Astrocyte (in vitro differentiated cells and primary cell): ENCODE measurements around the gene TRIM7. TPM values are rescaled to one million over a fixed set of nuclear protein-coding genes. Genes with fewer than 3 reads are reported as not detected.
A peak's percentile ranks its signal among the peaks of the same experiment; 100 is the strongest.

ENCODE experiments used
- DNase-seq: peaks from one replicate; pipeline ENCODE4 v3.0.0-alpha.2; 2010; ENCODE audit warnings: low read depth
- FAIRE-seq: peaks from 2 replicates; lab custom pipeline; 2011; peaks lifted over from hg19 to GRCh38; lab: Jason Lieb, UNC
- H2AFZ ChIP-seq: 2 replicates; pipeline ENCODE4 v1.6.0; 2012; ENCODE audit warnings: low read depth, low read length, inconsistent platforms
- H3K27ac ChIP-seq: 2 replicates; pipeline ENCODE4 v1.5.1; 2011; ENCODE audit warnings: low read depth, low read length, inconsistent platforms
- H3K27me3 ChIP-seq: 2 replicates; pipeline ENCODE4 v1.6.0; 2011; ENCODE audit warnings: low read length, inconsistent platforms; ENCODE audit not compliant: insufficient read depth
- H3K36me3 ChIP-seq: 2 replicates; pipeline ENCODE4 v1.5.1; 2011; ENCODE audit warnings: low read length, inconsistent platforms; ENCODE audit not compliant: insufficient read depth
- H3K4me1 ChIP-seq: 2 replicates; pipeline ENCODE4 v1.5.1; 2011; ENCODE audit warnings: low read length, inconsistent platforms; ENCODE audit not compliant: insufficient read depth
- H3K4me2 ChIP-seq: 2 replicates; pipeline ENCODE4 v1.6.0; 2012; ENCODE audit warnings: low read length, inconsistent platforms
- H3K4me3 ChIP-seq: 2 replicates; pipeline ENCODE4 v1.5.1; 2011; ENCODE audit warnings: low read depth, mild to moderate bottlenecking, low read length, inconsistent platforms; ENCODE audit not compliant: insufficient read depth
- H3K79me2 ChIP-seq: 2 replicates; pipeline ENCODE4 v1.6.0; 2012; ENCODE audit warnings: mild to moderate bottlenecking, low read length, inconsistent platforms; ENCODE audit not compliant: insufficient read depth
- H3K9ac ChIP-seq: 2 replicates; pipeline ENCODE4 v1.6.0; 2012; ENCODE audit warnings: mild to moderate bottlenecking, low read length, inconsistent platforms
- H3K9me3 ChIP-seq: 2 replicates; pipeline ENCODE4 v1.5.1; 2012; ENCODE audit warnings: low read depth, mild to moderate bottlenecking, low read length, inconsistent platforms; ENCODE audit not compliant: insufficient read depth
- H4K20me1 ChIP-seq: 2 replicates; pipeline ENCODE4 v1.6.0; 2012; ENCODE audit warnings: low read length, inconsistent platforms; ENCODE audit not compliant: insufficient read depth
- H3K27ac Mint-ChIP-seq: one replicate; pipeline ENCODE4 v1.8.0; 2021; ENCODE audit warnings: mild to moderate bottlenecking, mixed read lengths; ENCODE audit not compliant: unreplicated experiment
- H3K27me3 Mint-ChIP-seq: one replicate; pipeline ENCODE4 v1.8.0; 2021; ENCODE audit warnings: low read depth, mixed read lengths; ENCODE audit not compliant: unreplicated experiment
- H3K36me3 Mint-ChIP-seq: one replicate; pipeline ENCODE4 v1.8.0; 2021; ENCODE audit warnings: low read depth, mixed read lengths; ENCODE audit not compliant: unreplicated experiment
- H3K4me1 Mint-ChIP-seq: one replicate; pipeline ENCODE4 v1.8.0; 2021; ENCODE audit warnings: low read depth, mixed read lengths; ENCODE audit not compliant: unreplicated experiment
- H3K4me3 Mint-ChIP-seq: one replicate; pipeline ENCODE4 v1.8.0; 2021; ENCODE audit warnings: mild to moderate bottlenecking, moderate library complexity, mixed read lengths; ENCODE audit not compliant: unreplicated experiment
- H3K9me3 Mint-ChIP-seq: one replicate; pipeline ENCODE4 v1.8.0; 2021; ENCODE audit warnings: mild to moderate bottlenecking, mixed read lengths; ENCODE audit not compliant: unreplicated experiment
- EZH2 ChIP-seq: IDR thresholded peaks from 2 replicates; pipeline ENCODE4 v1.6.1; 2012; ENCODE audit warnings: mild to moderate bottlenecking, low read length, inconsistent platforms; ENCODE audit not compliant: insufficient read depth
- total RNA-seq: library from RNA; stranded (reverse); gene quantifications from 2 replicates; pipeline ENCODE4 v1.2.1, GENCODE V29; 2021
- TF ChIP-seq, protein P1 (sequence below): IDR thresholded peaks from 2 replicates; pipeline ENCODE4 v1.5.1; 2011; ENCODE audit warnings: low read depth, mild to moderate bottlenecking, inconsistent platforms, low read length, moderate library complexity; ENCODE audit not compliant: insufficient read depth

Gene TRIM7
- total RNA-seq, 1 donor from 2014 or later = 0.27 TPM

- Mint-ChIP-seq H3K27me3 (peaks cover 32% of the 10 kb centered on the region), H3K4me3 (no peak overlapping the region), H3K9me3 (peaks cover 5% of the 10 kb centered on the region), H3K27ac (no peak overlapping the region), H3K36me3 (no peaks in the 10 kb centered on the region), H3K4me1 (no peaks in the 10 kb centered on the region)
- H3K4me3 ChIP-seq = no peak overlapping the region
- H3K36me3 ChIP-seq = no peaks in the 10 kb centered on the region
- TF ChIP-seq EZH2 = no peak
- TF ChIP-seq, protein P1, sequence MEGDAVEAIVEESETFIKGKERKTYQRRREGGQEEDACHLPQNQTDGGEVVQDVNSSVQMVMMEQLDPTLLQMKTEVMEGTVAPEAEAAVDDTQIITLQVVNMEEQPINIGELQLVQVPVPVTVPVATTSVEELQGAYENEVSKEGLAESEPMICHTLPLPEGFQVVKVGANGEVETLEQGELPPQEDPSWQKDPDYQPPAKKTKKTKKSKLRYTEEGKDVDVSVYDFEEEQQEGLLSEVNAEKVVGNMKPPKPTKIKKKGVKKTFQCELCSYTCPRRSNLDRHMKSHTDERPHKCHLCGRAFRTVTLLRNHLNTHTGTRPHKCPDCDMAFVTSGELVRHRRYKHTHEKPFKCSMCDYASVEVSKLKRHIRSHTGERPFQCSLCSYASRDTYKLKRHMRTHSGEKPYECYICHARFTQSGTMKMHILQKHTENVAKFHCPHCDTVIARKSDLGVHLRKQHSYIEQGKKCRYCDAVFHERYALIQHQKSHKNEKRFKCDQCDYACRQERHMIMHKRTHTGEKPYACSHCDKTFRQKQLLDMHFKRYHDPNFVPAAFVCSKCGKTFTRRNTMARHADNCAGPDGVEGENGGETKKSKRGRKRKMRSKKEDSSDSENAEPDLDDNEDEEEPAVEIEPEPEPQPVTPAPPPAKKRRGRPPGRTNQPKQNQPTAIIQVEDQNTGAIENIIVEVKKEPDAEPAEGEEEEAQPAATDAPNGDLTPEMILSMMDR = no peak
- DNase-seq = peak; percentile 43
- FAIRE-seq = no peak
- no peaks in the 10 kb centered on the region for H3K9me3 ChIP-seq
- peaks cover 8% of the 10 kb centered on the region for H3K4me1 ChIP-seq
- peak overlapping the region; percentile 86 for H2AFZ ChIP-seq
- H4K20me1 ChIP-seq = no peaks in the 10 kb centered on the region
- peak overlapping the region; percentile 50 for H3K27ac ChIP-seq
- no peaks in the 10 kb centered on the region for H3K79me2 ChIP-seq
- peak overlapping the region; percentile 47 for H3K9ac ChIP-seq
- peak overlapping the region; percentile 68 for H3K4me2 ChIP-seq
- peaks cover 2% of the 10 kb centered on the region for H3K27me3 ChIP-seq
Observed at GRCh38 chr5:181160152-181160754, 44.7 kb downstream of the TRIM7 start.

- DNase-seq = peak; percentile 25
- H3K79me2 ChIP-seq = no peaks in the 10 kb centered on the region
- no peak overlapping the region for H3K27ac Mint-ChIP-seq
- peaks cover 32% of the 10 kb centered on the region for H3K27me3 Mint-ChIP-seq
- H3K4me3 ChIP-seq = no peak overlapping the region
- no peak overlapping the region for H3K4me3 Mint-ChIP-seq
- no peak overlapping the region for H3K4me2 ChIP-seq
- H3K4me1 Mint-ChIP-seq = no peaks in the 10 kb centered on the region
- peaks cover 5% of the 10 kb centered on the region for H3K9me3 Mint-ChIP-seq
- H4K20me1 ChIP-seq = no peaks in the 10 kb centered on the region
- peaks cover 2% of the 10 kb centered on the region for H3K27me3 ChIP-seq
- TF ChIP-seq, protein P1 = peak; percentile 93
- no peak for TF ChIP-seq EZH2
- peak overlapping the region; percentile 86 for H2AFZ ChIP-seq
- no peaks in the 10 kb centered on the region for H3K9me3 ChIP-seq
- H3K36me3 Mint-ChIP-seq = peaks cover 2% of the 10 kb centered on the region
- H3K9ac ChIP-seq = peak overlapping the region; percentile 47
- peaks cover 8% of the 10 kb centered on the region for H3K4me1 ChIP-seq
- H3K27ac ChIP-seq = no peak overlapping the region
- no peak for FAIRE-seq
- H3K36me3 ChIP-seq = no peaks in the 10 kb centered on the region
Observed at GRCh38 chr5:181159286-181160151, 45.5 kb downstream of the TRIM7 start.
